SKM-1 (cell line): ENCODE data around the gene RHEBL1.

Source experiments
- DNase-seq: peaks from one replicate; lab custom pipeline; 2025; ENCODE audit not compliant: unreplicated experiment; lab: John Stamatoyannopoulos, UW

The RHEBL1 gene

GRCh38 chr12:49038291-49038955, 31.4 kb downstream of the RHEBL1 start:
- no peak for DNase-seq

- no peak for DNase-seq
These were observed 31.9 kb downstream of the RHEBL1 start for GRCh38 chr12:49037947-49038237.

- DNase-seq: no peak
These were observed 32.5 kb downstream of the RHEBL1 start for GRCh38 chr12:49037111-49037946.

GRCh38 chr12:49036029-49036428, 33.8 kb downstream of the RHEBL1 start:
- DNase-seq: no peak

- no peak for DNase-seq
These were observed 35.5 kb downstream of the RHEBL1 start for GRCh38 chr12:49034286-49034622.

- DNase-seq: no peak
These were observed 36.0 kb downstream of the RHEBL1 start for GRCh38 chr12:49033611-49034285.

- no peak for DNase-seq
These were observed 36.9 kb downstream of the RHEBL1 start for GRCh38 chr12:49032679-49033447.

- no peak for DNase-seq
These were observed 37.5 kb downstream of the RHEBL1 start for GRCh38 chr12:49032276-49032675.

- DNase-seq: no peak
These were observed 38.1 kb downstream of the RHEBL1 start for GRCh38 chr12:49031573-49032161.

GRCh38 chr12:49030714-49031572, 38.8 kb downstream of the RHEBL1 start:
- DNase-seq: no peak

- no peak for DNase-seq
These were observed 39.7 kb downstream of the RHEBL1 start for GRCh38 chr12:49030119-49030518.

GRCh38 chr12:49028666-49029275, 41.0 kb downstream of the RHEBL1 start:
- no peak for DNase-seq

GRCh38 chr12:49027846-49028555, 41.8 kb downstream of the RHEBL1 start:
- no peak for DNase-seq

- DNase-seq: no peak
These were observed 42.9 kb downstream of the RHEBL1 start for GRCh38 chr12:49026678-49027480.

- no peak for DNase-seq
These were observed 43.7 kb downstream of the RHEBL1 start for GRCh38 chr12:49026101-49026500.

GRCh38 chr12:49025463-49025862, 44.3 kb downstream of the RHEBL1 start:
- DNase-seq: no peak

GRCh38 chr12:49024543-49024942, 45.2 kb downstream of the RHEBL1 start:
- no peak for DNase-seq

- no peak for DNase-seq
These were observed 46.0 kb downstream of the RHEBL1 start for GRCh38 chr12:49023812-49024211.
